H1 (cell line): ENCODE results near the gene NOX1. TPM values are rescaled to one million over a fixed set of nuclear protein-coding genes. Genes with fewer than 3 reads are reported as not detected.

Experiments
- CTCF ChIA-PET: fragments of 300-600 bp; sonication (Branson Sonifier 250); formaldehyde crosslinking; loops from one replicate; lab custom pipeline; 2021; ENCODE audit not compliant: partially characterized antibody; lab: Charles Lee
- POLR2A ChIA-PET: fragments of 300-600 bp; sonication (Branson Sonifier 250); formaldehyde crosslinking; loops from one replicate; lab custom pipeline; 2021; ENCODE audit warnings: inconsistent platforms; ENCODE audit not compliant: partially characterized antibody; lab: Charles Lee
- DNase-seq, 2 experiments: peaks; one replicate each; pipeline versions ENCODE4 v3.0.0 to v3.0.0-alpha.2; 2010 to 2022; ENCODE audit warnings: low spot score in 2 of 2, low read depth in 1 of 2, mixed read lengths in 1 of 2
- FAIRE-seq: peaks from 2 replicates; lab custom pipeline; 2011; peaks lifted over from hg19 to GRCh38; lab: Jason Lieb, UNC
- H2AFZ ChIP-seq: 2 replicates; pipeline ENCODE4 v1.8.1; 2012; ENCODE audit warnings: low read length, inconsistent platforms
- H2AK5ac ChIP-seq: 2 replicates; pipeline ENCODE4 v1.6.1; 2013; ENCODE audit warnings: low read depth, low read length
- H2BK120ac ChIP-seq: replicated peaks from 2 replicates; pipeline ENCODE3; 2013; ENCODE audit warnings: low read depth, low read length, inconsistent platforms
- H2BK12ac ChIP-seq: 2 replicates; pipeline ENCODE4 v1.6.1; 2013; ENCODE audit warnings: low read depth, low read length
- H2BK15ac ChIP-seq: 2 replicates; pipeline ENCODE4 v1.6.1; 2013; ENCODE audit warnings: low read length
- H2BK20ac ChIP-seq: 2 replicates; pipeline ENCODE4 v1.6.1; 2013; ENCODE audit warnings: low read length
- H2BK5ac ChIP-seq: 2 replicates; pipeline ENCODE4 v1.6.1; 2013; ENCODE audit warnings: low read depth, low read length
- H3K14ac ChIP-seq: 2 replicates; pipeline ENCODE4 v1.6.1; 2013; ENCODE audit warnings: inconsistent platforms; ENCODE audit not compliant: insufficient read length
- H3K18ac ChIP-seq: 2 replicates; pipeline ENCODE4 v1.6.1; 2013; ENCODE audit warnings: low read length; ENCODE audit errors: extremely low read depth
- H3K23ac ChIP-seq: 2 replicates; pipeline ENCODE4 v1.6.1; 2013; ENCODE audit warnings: inconsistent platforms; ENCODE audit not compliant: insufficient read length
- H3K23me2 ChIP-seq: 2 replicates; pipeline ENCODE4 v1.6.1; 2013; ENCODE audit warnings: low read depth, low read length
- H3K27ac ChIP-seq: 2 replicates; pipeline ENCODE4 v1.6.1; 2011; ENCODE audit warnings: low read depth, low read length, inconsistent platforms
- H3K27me3 ChIP-seq, 4 experiments: replicated peaks in 1 of 4; 1 replicate in 1 of 4; 2 replicates in 3 of 4; pipeline versions ENCODE4 v1.6.1 to v1.8.1; 2011 to 2013; ENCODE audit warnings: low read length in 3 of 4, mild to moderate bottlenecking in 3 of 4, inconsistent platforms in 2 of 4, mixed read lengths in 2 of 4, moderate library complexity in 1 of 4; ENCODE audit not compliant: control insufficient read depth in 3 of 4, insufficient read depth in 3 of 4; ENCODE audit errors: extremely low read depth in 1 of 4
- H3K36me3 ChIP-seq, 4 experiments: 2 replicates each; pipeline versions ENCODE4 v1.6.1 to v1.8.1; 2011 to 2013; ENCODE audit warnings: mild to moderate bottlenecking in 4 of 4, low read length in 3 of 4, moderate library complexity in 2 of 4, control low read depth in 1 of 4, inconsistent platforms in 1 of 4; ENCODE audit not compliant: insufficient read depth in 4 of 4, control insufficient read depth in 2 of 4
- H3K4ac ChIP-seq: replicated peaks from 2 replicates; pipeline ENCODE3; 2013; ENCODE audit warnings: low read length, low read depth, mixed read lengths, inconsistent platforms; ENCODE audit not compliant: insufficient read length
- H3K4me1 ChIP-seq, 4 experiments: replicated peaks in 1 of 4; 1 replicate in 1 of 4; 2 replicates in 3 of 4; pipeline versions ENCODE4 v1.6.1 to v1.8.1; 2011 to 2013; ENCODE audit warnings: low read length in 3 of 4, inconsistent platforms in 2 of 4, mixed read lengths in 1 of 4; ENCODE audit not compliant: insufficient read depth in 4 of 4, control insufficient read depth in 3 of 4
- H3K4me2 ChIP-seq, 2 experiments: 2 replicates each; pipeline versions ENCODE4 v1.6.1 to v1.8.1; 2011 to 2013; ENCODE audit warnings: low read depth in 2 of 2, low read length in 2 of 2, control low read depth in 1 of 2, inconsistent platforms in 1 of 2, mild to moderate bottlenecking in 1 of 2; ENCODE audit not compliant: insufficient read depth in 1 of 2
- H3K4me3 ChIP-seq, 4 experiments: fragments of 200-600, 300-600 bp in 1 of 4; sonication (generic), shearing (Covaris generic), sonication (Bioruptor Twin) in 1 of 4; 2 replicates each; pipeline versions ENCODE4 v1.5.1 to v1.8.1; 2011 to 2016; ENCODE audit warnings: low read length in 4 of 4, low read depth in 3 of 4, control low read depth in 2 of 4, inconsistent platforms in 2 of 4, mild to moderate bottlenecking in 2 of 4, mixed read lengths in 1 of 4, moderate library complexity in 1 of 4; ENCODE audit not compliant: insufficient read depth in 2 of 4; ENCODE audit errors: extremely low read depth in 1 of 4
- H3K56ac ChIP-seq: replicated peaks from 2 replicates; pipeline ENCODE3; 2013; ENCODE audit warnings: low read depth, mild to moderate bottlenecking, mixed read lengths, low read length, inconsistent platforms; ENCODE audit not compliant: insufficient read length
- H3K79me1 ChIP-seq: 2 replicates; pipeline ENCODE4 v1.6.1; 2013; ENCODE audit warnings: low read depth, low read length, control low read depth
- H3K79me2 ChIP-seq, 2 experiments: 2 replicates each; pipeline versions ENCODE4 v1.6.1 to v1.8.1; 2012 to 2013; ENCODE audit warnings: low read length in 2 of 2, mild to moderate bottlenecking in 2 of 2, inconsistent platforms in 1 of 2; ENCODE audit not compliant: insufficient read depth in 2 of 2, control insufficient read depth in 1 of 2
- H3K9ac ChIP-seq, 4 experiments: replicated peaks in 1 of 4; 1 replicate in 1 of 4; 2 replicates in 3 of 4; pipeline versions ENCODE4 v1.6.1 to v1.8.1; 2011 to 2013; ENCODE audit warnings: low read depth in 3 of 4, low read length in 3 of 4, control low read depth in 2 of 4, mild to moderate bottlenecking in 2 of 4, moderate library complexity in 2 of 4, inconsistent platforms in 1 of 4; ENCODE audit errors: extremely low read depth in 1 of 4
- H3K9me3 ChIP-seq, 2 experiments: 2 replicates each; pipeline versions ENCODE4 v1.6.1 to v1.8.1; 2012 to 2013; ENCODE audit warnings: mild to moderate bottlenecking in 2 of 2, moderate library complexity in 2 of 2, control low read depth in 1 of 2, inconsistent platforms in 1 of 2, low read depth in 1 of 2, low read length in 1 of 2, mixed read lengths in 1 of 2; ENCODE audit not compliant: insufficient read depth in 2 of 2
- H4K20me1 ChIP-seq, 2 experiments: replicated peaks in 1 of 2; 2 replicates each; pipeline versions ENCODE3 to v1.8.1; 2011 to 2013; ENCODE audit warnings: inconsistent platforms in 2 of 2, low read length in 2 of 2, mild to moderate bottlenecking in 1 of 2; ENCODE audit not compliant: insufficient read depth in 2 of 2, control insufficient read depth in 1 of 2
- H4K5ac ChIP-seq: 2 replicates; pipeline ENCODE4 v1.6.1; 2013; ENCODE audit warnings: low read length, low read depth, mixed read lengths, inconsistent platforms; ENCODE audit not compliant: insufficient read length
- H4K8ac ChIP-seq: 2 replicates; pipeline ENCODE4 v1.8.0; 2013; ENCODE audit warnings: mild to moderate bottlenecking, moderate library complexity, low read length, inconsistent platforms; ENCODE audit not compliant: insufficient read depth; ENCODE audit errors: extremely low read depth
- H4K91ac ChIP-seq: replicated peaks from 2 replicates; pipeline ENCODE3; 2013; ENCODE audit warnings: low read length, mixed read lengths, inconsistent platforms; ENCODE audit not compliant: insufficient read length
- CEBPB ChIP-seq: IDR thresholded peaks from 2 replicates; pipeline ENCODE4 v1.6.1; 2012; ENCODE audit warnings: low read depth, low read length
- GABPA ChIP-seq: IDR thresholded peaks from 2 replicates; pipeline ENCODE4 v1.6.1; 2011; ENCODE audit warnings: mild to moderate bottlenecking, low read length, moderate library complexity, borderline replicate concordance; ENCODE audit not compliant: insufficient read depth
- GTF2F1 ChIP-seq: IDR thresholded peaks from 2 replicates; pipeline ENCODE4 v1.6.1; 2012; ENCODE audit warnings: low read depth, low read length, improper control_type of control experiment, borderline replicate concordance
- SP2 ChIP-seq: IDR thresholded peaks from 2 replicates; pipeline ENCODE4 v1.6.1; 2012; ENCODE audit warnings: mild to moderate bottlenecking, low read length, inconsistent platforms
- WGBS, 2 experiments: shearing (Covaris generic) in 1 of 2; methylation state at CpG; one replicate each; pipeline versions ENCODE4 v1.1.6 to v1.1.7; 2013 to 2015; ENCODE audit warnings: low lambda C conversion rate in 2 of 2, mixed read lengths in 2 of 2, inconsistent platforms in 1 of 2, low coverage in 1 of 2, missing lambda C conversion rate in 1 of 2; ENCODE audit not compliant: insufficient replicate concordance in 2 of 2, insufficient coverage in 1 of 2, insufficient read length in 1 of 2; ENCODE audit errors: extremely low coverage in 1 of 2, missing lambda C conversion rate in 1 of 2; 5-methylcytosine and 5-hydroxymethylcytosine counted together
- polyA plus RNA-seq, 7 experiments: library from polyadenylated mRNA; depleted of rRNA in 3 of 7; stranded (reverse) in 5 of 7; unstranded in 2 of 7; fragments of >200 nt in 5 of 7; fragments of 200-250 nt in 2 of 7; gene quantifications; 1 replicate in 5 of 7; 2 replicates in 1 of 7; 4 replicates in 1 of 7; pipeline versions ENCODE4 v1.2.1 to v1.2.3, GENCODE V29; 2011 to 2013; ENCODE audit warnings: missing spikeins in 2 of 7, mixed read lengths in 2 of 7
- total RNA-seq: library from RNA; stranded (reverse); fragmentation: NEBNext Ultra II Directional; extraction: Animal tissue kit (Norgen Biotek cat#: 25700); gene quantifications from 2 replicates; pipeline ENCODE4 v1.2.1, GENCODE V29; 2021

Gene NOX1
- total and polyA plus RNA-seq, 2 of the 8 experiments (the other 6 are each of a cell fraction or from before 2014, with no cell fraction given) = not detected

DNA sequence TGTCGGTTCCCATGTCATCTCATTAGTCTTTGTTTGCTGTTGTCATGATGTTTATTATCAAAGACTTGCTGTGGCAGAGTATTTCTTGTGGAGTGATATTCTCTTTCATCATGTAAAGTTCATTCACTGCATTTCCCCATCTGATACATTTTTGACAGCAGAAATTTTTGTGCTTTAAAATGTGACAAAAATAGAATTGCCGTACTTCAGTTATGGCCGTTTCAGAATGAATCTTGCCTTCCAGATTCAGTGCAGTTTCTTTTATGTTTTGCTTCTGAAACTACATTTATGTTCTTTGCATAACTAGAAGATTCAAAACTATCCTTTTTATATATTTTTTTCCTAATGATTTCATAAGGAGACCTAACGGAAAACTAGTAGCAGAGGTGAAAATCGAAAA lies 44.0 kb downstream of the NOX1 start:
- H3K18ac ChIP-seq = no peak overlapping the region
- no peaks in the 10 kb centered on the region for H3K79me1 ChIP-seq
- no peak overlapping the region for H2BK15ac ChIP-seq
- no peak overlapping the region for H2BK5ac ChIP-seq
- no peak overlapping the region for H4K8ac ChIP-seq
- no peak overlapping the region for H4K5ac ChIP-seq
- H3K79me2 ChIP-seq = no peaks in the 10 kb centered on the region
- H2AFZ ChIP-seq = no peak overlapping the region
- CTCF ChIA-PET = no interaction called here
- DNase-seq = no peak
- WGBS, 2 experiments = 100% methylated on average over 5 of the region's 5 CpGs; no CpG with 5 or more reads in 1 of the 2 experiments
- no peaks in the 10 kb centered on the region for H3K9me3 ChIP-seq
- H3K4ac ChIP-seq = no peak overlapping the region
- H3K27me3 ChIP-seq = no peaks in the 10 kb centered on the region
- no peak overlapping the region for H3K56ac ChIP-seq
- no peak overlapping the region for H2BK12ac ChIP-seq
- no peak overlapping the region for H3K23ac ChIP-seq
- H3K23me2 ChIP-seq = no peaks in the 10 kb centered on the region
- H3K4me1 ChIP-seq = no peaks in the 10 kb centered on the region
- H4K20me1 ChIP-seq = no peaks in the 10 kb centered on the region
- no peak overlapping the region for H3K14ac ChIP-seq
- no peak overlapping the region for H2BK20ac ChIP-seq
- no peak overlapping the region for H3K27ac ChIP-seq
- H3K36me3 ChIP-seq = peaks cover 6 to 37% (median 23%) of the 10 kb centered on the region in 4 experiments
- FAIRE-seq = no peak
- no peak overlapping the region for H4K91ac ChIP-seq
- H3K4me2 ChIP-seq = no peak overlapping the region
- no peak overlapping the region for H3K4me3 ChIP-seq
- no peak overlapping the region for H3K9ac ChIP-seq
- no peak overlapping the region for H2BK120ac ChIP-seq
- H2AK5ac ChIP-seq = no peak overlapping the region
- POLR2A ChIA-PET = no interaction called here
- TF ChIP-seq GTF2F1 (no peak), GABPA (no peak), CEBPB (no peak), SP2 (no peak)
